Endodermal cell (in vitro differentiated cells): ENCODE measurements around the gene TARS1. TPM values are rescaled to one million over a fixed set of nuclear protein-coding genes. Genes with fewer than 3 reads are reported as not detected.

Source experiments
- DNase-seq: peaks from one replicate; pipeline ENCODE4 v3.0.0-alpha.2; 2017
- H3K27ac ChIP-seq: 2 replicates; pipeline ENCODE4 v1.5.1; 2013; ENCODE audit warnings: mild to moderate bottlenecking, low read depth, low read length, moderate library complexity
- H3K27me3 ChIP-seq: 2 replicates; pipeline ENCODE4 v1.6.1; 2013; ENCODE audit warnings: mild to moderate bottlenecking, low read length, moderate library complexity; ENCODE audit not compliant: insufficient read depth, control insufficient read depth, poor library complexity, severe bottlenecking
- H3K36me3 ChIP-seq: 2 replicates; pipeline ENCODE4 v1.7.0; 2013; ENCODE audit warnings: mild to moderate bottlenecking, low read length, moderate library complexity; ENCODE audit not compliant: control insufficient read depth, insufficient read depth
- H3K4me1 ChIP-seq: one replicate; pipeline ENCODE4 v1.7.0; 2013; ENCODE audit warnings: low read length; ENCODE audit not compliant: control insufficient read depth, insufficient read depth
- H3K4me3 ChIP-seq: 2 replicates; pipeline ENCODE4 v1.5.1; 2013; ENCODE audit warnings: mild to moderate bottlenecking, low read length, moderate library complexity
- H3K9ac ChIP-seq: 2 replicates; pipeline ENCODE4 v1.6.1; 2013; ENCODE audit warnings: mild to moderate bottlenecking, low read length, moderate library complexity; ENCODE audit not compliant: poor library complexity, severe bottlenecking; ENCODE audit errors: extremely low read depth
- H3K9me3 ChIP-seq: 2 replicates; pipeline ENCODE4 v1.6.1; 2013; ENCODE audit warnings: mild to moderate bottlenecking, low read length, moderate library complexity; ENCODE audit not compliant: control insufficient read depth
- H3K27ac Mint-ChIP-seq: 2 replicates; pipeline ENCODE4 v1.8.0; 2020; ENCODE audit warnings: mixed read lengths
- H3K27me3 Mint-ChIP-seq: 2 replicates; pipeline ENCODE4 v1.8.0; 2021; ENCODE audit warnings: mild to moderate bottlenecking, mixed read lengths; ENCODE audit not compliant: insufficient read depth
- H3K36me3 Mint-ChIP-seq: 2 replicates; pipeline ENCODE4 v1.8.0; 2020; ENCODE audit warnings: low read depth, mixed read lengths
- H3K4me1 Mint-ChIP-seq: 2 replicates; pipeline ENCODE4 v1.8.0; 2020; ENCODE audit warnings: mixed read lengths
- H3K4me3 Mint-ChIP-seq: 2 replicates; pipeline ENCODE4 v1.8.0; 2020; ENCODE audit warnings: mild to moderate bottlenecking, moderate library complexity, mixed read lengths
- H3K9me3 Mint-ChIP-seq: 2 replicates; pipeline ENCODE4 v1.8.0; 2020; ENCODE audit warnings: mild to moderate bottlenecking, mixed read lengths
- CTCF ChIP-seq: fragments of 200-600 bp; sonication (generic); conservative IDR thresholded peaks from 2 replicates; pipeline ENCODE4 v1.5.0; 2021; ENCODE audit warnings: antibody characterized with exemption, mild to moderate bottlenecking
- WGBS, 2 experiments: methylation state at CpG; one replicate each; pipeline versions ENCODE4 v1.1.5 to v1.1.7; 2013; ENCODE audit warnings: missing lambda C conversion rate in 2 of 2, mixed read lengths in 1 of 2; ENCODE audit not compliant: insufficient coverage in 1 of 2, insufficient read length in 1 of 2; 5-methylcytosine and 5-hydroxymethylcytosine counted together
- total RNA-seq, 2 donors: library from RNA; stranded (reverse); fragmentation: NEBNext Ultra II Directional in 1 of 2; extraction: Animal tissue kit (Norgen Biotek cat#: 25700) in 1 of 2; gene quantifications; 2 replicates in 1 of 2; 3 replicates in 1 of 2; pipeline ENCODE4 v1.2.1, GENCODE V29; 2021

The TARS1 gene
- total RNA-seq, 2 donors from 2014 or later, result 143 to 179 TPM

- H3K27ac Mint-ChIP-seq, result no peak overlapping the region
- Histone ChIP-seq H3K27me3 (no peaks in the 10 kb centered on the region), H3K27ac (no peak overlapping the region), H3K4me1 (no peaks in the 10 kb centered on the region), H3K36me3 (no peaks in the 10 kb centered on the region), H3K9ac (no peak overlapping the region), H3K4me3 (no peak overlapping the region), H3K9me3 (peaks cover 5% of the 10 kb centered on the region)
- 95% methylated on average over 11 to 27 of the region's 27 CpGs for WGBS, 2 experiments
- H3K27me3 Mint-ChIP-seq, result no peaks in the 10 kb centered on the region
- peaks cover 4% of the 10 kb centered on the region for H3K4me1 Mint-ChIP-seq
- no peak for TF ChIP-seq CTCF
- no peaks in the 10 kb centered on the region for H3K36me3 Mint-ChIP-seq
- no peak for DNase-seq
- H3K9me3 Mint-ChIP-seq, result no peaks in the 10 kb centered on the region
- no peak overlapping the region for H3K4me3 Mint-ChIP-seq
These were observed 61.1 kb downstream of the TARS1 start for GRCh38 chr5:33501899-33502298.

DNA sequence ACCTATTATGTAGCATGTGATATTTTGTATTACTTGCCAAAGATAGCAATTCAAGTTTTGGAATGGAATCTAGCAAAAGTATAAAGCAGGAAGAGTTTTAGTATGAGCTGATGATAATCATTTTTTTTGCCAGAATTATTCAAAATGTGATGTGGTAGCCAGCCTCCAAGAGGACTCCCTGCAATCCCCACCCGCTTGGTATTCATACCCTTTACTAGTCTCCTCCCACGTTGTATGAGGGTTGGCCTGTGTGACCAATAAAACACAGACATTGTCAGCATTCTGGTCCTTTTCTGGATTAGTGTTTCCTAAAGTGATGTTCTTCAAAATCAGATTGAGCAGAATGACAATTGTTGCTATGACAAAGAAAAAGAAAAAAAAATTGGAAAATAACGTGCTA, 63.8 kb downstream of the TARS1 start:
- Histone ChIP-seq H3K9me3 (peaks cover 9% of the 10 kb centered on the region), H3K9ac (no peak overlapping the region), H3K4me1 (no peaks in the 10 kb centered on the region), H3K27me3 (no peaks in the 10 kb centered on the region), H3K36me3 (no peaks in the 10 kb centered on the region), H3K4me3 (no peak overlapping the region), H3K27ac (no peak overlapping the region)
- H3K27ac Mint-ChIP-seq, result no peak overlapping the region
- H3K9me3 Mint-ChIP-seq, result peaks cover 5% of the 10 kb centered on the region
- H3K4me1 Mint-ChIP-seq, result no peaks in the 10 kb centered on the region
- no peak for DNase-seq
- 89 to 95% methylated on average over 2 to 3 of the region's 3 CpGs for WGBS, 2 experiments
- TF ChIP-seq CTCF, result no peak
- H3K4me3 Mint-ChIP-seq, result no peak overlapping the region
- no peaks in the 10 kb centered on the region for H3K36me3 Mint-ChIP-seq
- H3K27me3 Mint-ChIP-seq, result no peaks in the 10 kb centered on the region

DNA sequence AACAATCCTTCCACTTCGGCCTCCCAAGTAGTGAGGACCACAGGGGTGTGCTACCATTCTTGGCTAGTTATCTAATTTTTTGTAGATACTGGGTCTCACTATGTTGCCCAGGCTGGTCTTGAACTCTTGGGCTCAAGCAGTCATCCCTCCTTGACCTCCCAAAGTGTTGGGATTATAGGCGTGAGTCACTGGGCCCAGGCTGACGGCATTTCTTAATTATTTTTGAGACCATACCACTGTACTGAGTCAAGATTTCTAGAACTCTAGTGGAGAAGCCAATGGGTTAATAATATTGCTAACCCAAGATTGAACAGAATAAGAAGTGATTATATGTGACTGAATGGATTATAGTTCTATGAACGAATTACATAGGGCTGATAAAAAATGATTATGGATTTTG, 66.7 kb downstream of the TARS1 start:
- H3K4me3 Mint-ChIP-seq, result no peak overlapping the region
- H3K9me3 Mint-ChIP-seq, result peaks cover 5% of the 10 kb centered on the region
- Histone ChIP-seq H3K4me3 (no peak overlapping the region), H3K27ac (no peak overlapping the region), H3K4me1 (no peaks in the 10 kb centered on the region), H3K36me3 (no peaks in the 10 kb centered on the region), H3K9me3 (peaks cover 9% of the 10 kb centered on the region), H3K27me3 (no peaks in the 10 kb centered on the region), H3K9ac (no peak overlapping the region)
- no peak overlapping the region for H3K27ac Mint-ChIP-seq
- no peak for TF ChIP-seq CTCF
- no peaks in the 10 kb centered on the region for H3K36me3 Mint-ChIP-seq
- H3K27me3 Mint-ChIP-seq, result no peaks in the 10 kb centered on the region
- 92 to 97% methylated on average over 3 to 4 of the region's 4 CpGs for WGBS, 2 experiments
- DNase-seq, result no peak
- no peaks in the 10 kb centered on the region for H3K4me1 Mint-ChIP-seq
